HG03558 (cell line): ENCODE results near the gene KDM4E.
"Not testable (repeated sequence)": the region's sequence is repeated elsewhere in the genome, so short reads cannot be mapped to it uniquely, and the experiment has no call there.

ENCODE experiments used
- ATAC-seq: cut with Tn5 transposase; IDR thresholded peaks from one replicate; pipeline ENCODE4 v1.9.1; 2021; ENCODE audit warnings: moderate number of reproducible peaks; ENCODE audit not compliant: unreplicated experiment; ENCODE audit errors: extremely low read depth

KDM4E gene

DNA sequence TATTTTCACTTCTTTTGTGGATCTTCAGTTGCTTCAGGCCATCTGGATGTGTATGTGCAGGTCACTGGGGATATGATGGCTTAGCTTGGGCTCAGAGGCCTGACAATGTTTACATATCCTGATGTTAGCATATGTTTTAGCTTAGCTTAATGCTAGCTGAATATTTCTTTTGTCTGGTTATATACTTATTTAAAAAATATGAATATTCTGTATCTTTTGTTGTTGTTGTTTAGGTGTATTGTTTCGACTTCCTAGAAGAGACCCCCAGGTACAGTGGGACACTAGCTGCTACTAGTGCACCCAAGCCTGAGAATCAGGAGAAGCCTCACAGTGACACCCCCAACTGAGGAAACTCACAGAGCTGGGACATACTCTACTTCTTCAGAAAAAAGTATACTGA is at the start of gene KDM4E:
Gene KDM4E (plus strand): TSS at position 301 of the 400 bp plus-strand sequence. CDS start 300 bp downstream, outside the sequence.
- ATAC-seq, result no peak

DNA sequence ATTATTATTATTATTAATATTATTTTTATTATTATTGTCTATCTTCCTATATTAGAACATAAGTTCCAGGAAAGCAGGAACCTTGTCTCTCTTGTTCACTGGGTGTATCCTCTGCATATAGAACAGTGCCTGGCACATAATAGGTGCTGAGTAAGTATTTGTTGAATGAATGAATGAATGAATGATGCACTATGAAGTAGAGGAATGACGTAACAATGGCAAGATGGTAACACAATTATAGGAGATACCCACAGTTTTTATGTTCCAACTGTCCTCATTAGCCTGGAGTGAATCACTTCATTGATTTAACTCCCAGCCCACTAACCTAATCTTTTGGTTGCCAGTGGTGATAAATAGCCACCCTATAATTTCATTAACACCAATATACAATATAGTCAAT is 49.5 kb upstream of the KDM4E start:
- no peak for ATAC-seq

DNA sequence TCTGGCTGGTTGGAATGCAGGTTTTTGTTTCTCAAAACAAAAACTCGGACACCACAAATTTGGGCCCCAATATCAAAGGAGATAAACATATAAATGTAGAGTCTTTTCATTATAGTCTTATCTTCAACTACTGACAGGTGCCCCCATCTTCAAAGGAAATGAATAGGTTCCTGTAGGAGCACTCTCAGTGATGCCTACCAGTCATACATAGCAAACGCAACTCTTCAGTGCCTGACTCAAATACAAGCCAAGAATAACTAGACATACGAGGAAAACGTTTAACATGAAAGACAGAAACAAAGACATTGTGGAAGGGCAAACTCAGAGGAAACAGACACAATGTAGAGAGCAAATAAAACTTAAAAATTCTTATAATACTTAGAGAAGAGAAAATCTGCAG is 37.7 kb upstream of the KDM4E start:
- no peak for ATAC-seq

DNA sequence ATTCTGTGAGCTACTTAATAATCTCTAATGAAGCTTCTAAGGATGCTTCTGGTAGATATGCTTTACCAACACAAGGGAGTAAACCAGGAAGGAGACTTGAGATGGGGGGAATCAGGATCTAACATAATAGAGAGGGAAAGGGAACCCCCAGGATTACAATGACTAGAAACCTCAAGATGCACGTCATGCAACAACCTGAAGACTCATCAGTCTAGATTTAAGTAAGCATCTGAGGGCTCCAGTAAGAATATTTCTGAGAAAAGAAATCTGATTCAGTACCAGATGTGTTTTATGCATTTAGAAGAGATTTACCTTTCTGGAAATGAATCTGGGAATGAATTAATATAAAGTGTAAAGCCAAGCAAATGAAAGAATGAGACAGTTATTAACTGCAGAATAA is 36.3 kb upstream of the KDM4E start:
- no peak for ATAC-seq

DNA sequence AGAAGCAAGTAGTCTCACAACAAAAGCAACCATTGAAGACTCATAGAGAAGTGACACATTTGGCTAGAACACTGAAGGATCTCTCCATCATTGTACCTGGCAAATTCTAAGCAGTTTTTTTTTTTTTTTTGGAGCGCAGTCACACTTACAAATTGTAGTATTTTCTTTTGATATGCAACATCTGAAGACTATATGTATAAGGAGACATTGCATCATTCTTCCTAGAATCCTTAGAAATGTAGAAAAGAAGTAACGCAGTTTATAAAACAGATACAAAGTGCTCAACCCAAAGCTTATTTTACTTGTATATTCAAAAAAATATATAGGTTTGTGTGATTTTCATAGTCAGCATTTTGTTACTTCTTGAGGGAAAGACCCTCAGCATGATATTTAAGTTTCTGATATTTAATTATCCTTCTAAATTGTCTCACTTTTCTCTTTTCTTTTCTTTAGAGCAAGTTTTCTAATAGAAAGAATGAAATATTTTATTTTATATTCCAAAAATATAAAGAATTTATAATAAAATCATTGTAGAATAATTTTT is 31.6 kb upstream of the KDM4E start:
- ATAC-seq, result no peak

DNA sequence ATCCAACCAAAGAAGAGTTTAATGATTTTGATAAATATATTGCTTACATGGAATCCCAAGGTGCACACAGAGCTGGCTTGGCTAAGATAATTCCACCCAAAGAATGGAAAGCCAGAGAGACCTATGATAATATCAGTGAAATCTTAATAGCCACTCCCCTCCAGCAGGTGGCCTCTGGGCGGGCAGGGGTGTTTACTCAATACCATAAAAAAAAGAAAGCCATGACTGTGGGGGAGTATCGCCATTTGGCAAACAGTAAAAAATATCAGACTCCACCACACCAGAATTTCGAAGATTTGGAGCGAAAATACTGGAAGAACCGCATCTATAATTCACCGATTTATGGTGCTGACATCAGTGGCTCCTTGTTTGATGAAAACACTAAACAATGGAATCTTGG is 27.6 kb upstream of the KDM4E start:
- no peak for ATAC-seq

DNA sequence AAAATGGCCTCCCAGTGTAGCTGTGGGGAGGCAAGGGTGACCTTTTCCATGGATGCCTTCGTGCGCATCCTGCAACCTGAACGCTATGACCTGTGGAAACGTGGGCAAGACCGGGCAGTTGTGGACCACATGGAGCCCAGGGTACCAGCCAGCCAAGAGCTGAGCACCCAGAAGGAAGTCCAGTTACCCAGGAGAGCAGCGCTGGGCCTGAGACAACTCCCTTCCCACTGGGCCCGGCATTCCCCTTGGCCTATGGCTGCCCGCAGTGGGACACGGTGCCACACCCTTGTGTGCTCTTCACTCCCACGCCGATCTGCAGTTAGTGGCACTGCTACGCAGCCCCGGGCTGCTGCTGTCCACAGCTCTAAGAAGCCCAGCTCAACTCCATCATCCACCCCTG is 26.8 kb upstream of the KDM4E start:
- no peak for ATAC-seq

DNA sequence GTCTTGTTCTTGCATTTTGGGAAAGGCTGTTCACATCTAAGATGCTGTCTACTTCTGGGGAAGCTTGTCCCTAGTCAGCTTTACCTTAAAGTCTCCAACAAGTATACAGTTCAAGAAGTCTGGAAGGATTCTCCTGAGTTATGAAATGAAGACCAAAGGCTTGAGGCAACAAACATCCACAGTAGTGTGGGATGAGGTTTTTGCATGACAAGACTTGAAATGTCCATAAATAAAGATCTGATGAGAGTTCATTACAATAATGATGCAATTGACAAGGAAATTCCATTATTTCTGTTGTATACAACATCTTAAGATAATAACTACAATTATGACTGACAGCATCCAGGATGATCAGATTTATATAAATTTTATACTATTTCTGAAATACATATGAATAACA is 21.3 kb upstream of the KDM4E start:
- no peak for ATAC-seq

DNA sequence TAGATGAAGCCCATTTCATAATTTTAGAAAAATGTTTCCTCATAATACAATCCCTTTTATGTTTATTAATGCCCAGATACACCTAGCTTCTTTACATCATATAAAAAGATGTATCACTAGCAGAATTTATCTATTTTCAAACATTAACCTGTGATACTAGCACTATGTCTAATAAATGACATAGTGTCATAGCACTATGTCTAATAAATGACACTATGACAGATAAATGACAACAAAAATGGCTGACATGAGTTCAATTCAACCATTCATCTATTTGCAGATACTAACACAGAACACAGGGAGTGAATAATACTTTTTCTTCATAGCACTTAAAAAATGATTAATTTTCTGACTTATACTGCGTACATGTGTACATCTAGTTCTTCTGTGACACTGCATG is 19.4 kb upstream of the KDM4E start:
- no peak for ATAC-seq

DNA sequence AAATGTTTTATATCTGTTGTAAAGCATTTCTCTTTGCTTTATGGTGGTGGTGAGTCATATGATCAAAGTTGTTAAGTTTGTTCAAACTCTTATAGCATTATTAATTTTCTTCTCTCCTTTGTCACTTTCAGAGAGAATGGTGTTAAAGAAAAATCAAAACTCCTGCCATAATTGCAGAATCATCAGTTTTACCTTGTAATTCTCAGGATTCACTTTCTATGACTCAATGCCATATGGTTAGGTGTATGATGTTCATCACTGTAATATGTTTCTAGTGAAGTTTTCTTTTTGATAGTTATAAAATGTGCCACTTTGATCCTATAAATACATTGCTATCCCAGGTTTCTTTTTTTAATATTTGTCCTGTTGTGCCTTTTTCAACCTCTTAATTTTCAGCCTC is 13.7 kb upstream of the KDM4E start:
- ATAC-seq, result no peak

DNA sequence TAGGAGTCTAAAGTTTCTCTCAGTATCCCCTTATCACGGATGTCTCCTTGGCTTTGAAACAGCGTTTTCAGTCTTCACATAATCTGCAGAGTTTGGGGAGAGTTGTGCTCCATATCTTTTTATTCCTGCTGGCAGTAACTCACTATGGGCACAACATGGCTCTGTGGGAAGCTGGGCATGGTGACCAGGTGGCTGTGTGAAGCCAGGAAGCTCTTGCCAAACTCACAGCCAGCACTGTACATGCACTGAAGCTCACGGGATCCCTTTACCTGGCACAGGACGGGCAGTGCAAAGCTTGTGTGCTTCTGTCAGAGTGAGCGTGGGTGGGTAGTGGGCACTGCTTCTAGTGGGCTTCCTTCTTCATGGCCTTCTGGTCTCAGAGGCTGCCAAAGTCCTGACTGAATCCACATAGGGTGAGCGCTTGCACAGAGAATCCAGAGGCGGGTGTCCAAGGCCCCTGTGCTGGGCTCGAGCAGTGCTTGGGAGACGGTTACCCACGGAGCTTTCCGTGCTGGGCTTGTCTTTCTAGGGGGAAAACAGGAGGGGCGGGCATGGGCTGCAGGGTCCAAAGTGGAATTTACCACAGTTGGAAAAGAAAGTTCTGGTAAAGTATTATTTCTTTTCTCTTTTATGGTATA is 10.8 kb upstream of the KDM4E start:
- no peak for ATAC-seq

DNA sequence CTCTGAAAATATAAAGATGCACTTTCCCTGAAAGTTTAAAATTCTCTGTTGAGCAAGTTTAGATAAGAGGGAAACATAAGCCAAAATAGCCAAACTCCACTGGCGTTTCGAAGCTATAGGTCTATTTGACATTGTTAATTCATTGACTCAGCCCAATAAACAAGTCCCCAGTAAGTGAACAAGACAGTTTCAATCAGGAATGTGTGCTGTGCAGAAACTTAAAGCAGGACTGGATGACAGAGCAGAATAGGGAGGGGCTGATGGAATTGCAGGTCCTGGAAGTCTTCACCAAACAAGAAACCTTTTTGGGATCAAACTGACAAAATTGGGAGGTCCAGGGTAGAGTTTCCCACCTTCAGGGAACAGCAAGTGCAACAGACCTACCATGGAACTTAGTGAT is 8.9 kb upstream of the KDM4E start:
- ATAC-seq, result no peak

DNA sequence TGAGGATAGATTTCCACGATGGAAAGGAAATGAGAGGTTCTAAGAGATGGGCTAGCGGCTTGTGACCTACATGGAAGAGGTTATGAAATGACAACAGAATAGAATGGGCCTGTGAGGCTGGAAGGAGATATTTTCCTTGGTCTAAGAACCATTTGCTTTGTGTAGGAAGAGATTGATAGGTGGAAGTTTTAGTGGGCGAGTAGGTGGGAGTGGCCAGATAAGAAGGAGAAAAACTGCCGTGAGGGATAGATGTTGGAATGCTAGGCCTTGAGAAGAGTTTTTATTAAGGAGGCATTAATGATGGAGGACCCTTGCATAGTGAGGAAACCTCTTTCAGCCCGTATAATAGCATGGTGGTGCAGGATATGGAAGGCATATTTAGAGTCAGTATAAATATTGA is 3.6 kb upstream of the KDM4E start:
- ATAC-seq, result not testable (repeated sequence)

DNA sequence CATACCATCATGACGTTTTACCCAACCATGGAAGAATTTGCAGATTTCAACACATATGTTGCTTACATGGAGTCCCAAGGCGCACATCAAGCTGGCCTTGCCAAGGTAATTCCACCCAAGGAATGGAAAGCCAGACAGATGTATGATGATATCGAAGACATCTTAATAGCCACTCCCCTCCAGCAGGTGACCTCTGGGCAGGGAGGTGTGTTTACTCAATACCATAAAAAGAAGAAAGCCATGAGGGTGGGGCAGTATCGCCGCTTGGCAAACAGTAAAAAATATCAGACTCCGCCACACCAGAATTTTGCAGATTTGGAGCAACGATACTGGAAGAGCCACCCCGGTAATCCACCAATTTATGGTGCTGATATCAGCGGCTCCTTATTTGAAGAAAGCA is 536 bp downstream of the KDM4E start:
- ATAC-seq, result not testable (repeated sequence)

DNA sequence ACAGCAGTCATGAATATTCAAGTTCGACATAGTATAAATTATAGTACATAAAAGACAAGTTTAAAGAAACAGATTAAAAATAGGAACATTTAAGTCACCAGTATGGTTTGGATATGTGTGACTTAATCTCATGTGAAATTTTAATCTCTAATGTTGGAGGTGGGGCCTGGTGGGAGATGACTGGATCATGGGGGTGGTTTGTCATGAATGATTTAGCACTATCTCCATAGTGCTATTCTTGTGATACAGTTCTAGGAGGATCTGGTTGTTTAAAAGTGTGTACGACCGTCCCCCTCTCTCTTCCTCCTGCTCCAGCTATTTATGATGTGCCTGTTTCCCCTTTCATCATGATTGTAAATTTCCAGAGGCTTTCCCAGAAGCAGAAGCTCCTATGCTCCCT is 3.3 kb downstream of the KDM4E start:
- ATAC-seq, result no peak

DNA sequence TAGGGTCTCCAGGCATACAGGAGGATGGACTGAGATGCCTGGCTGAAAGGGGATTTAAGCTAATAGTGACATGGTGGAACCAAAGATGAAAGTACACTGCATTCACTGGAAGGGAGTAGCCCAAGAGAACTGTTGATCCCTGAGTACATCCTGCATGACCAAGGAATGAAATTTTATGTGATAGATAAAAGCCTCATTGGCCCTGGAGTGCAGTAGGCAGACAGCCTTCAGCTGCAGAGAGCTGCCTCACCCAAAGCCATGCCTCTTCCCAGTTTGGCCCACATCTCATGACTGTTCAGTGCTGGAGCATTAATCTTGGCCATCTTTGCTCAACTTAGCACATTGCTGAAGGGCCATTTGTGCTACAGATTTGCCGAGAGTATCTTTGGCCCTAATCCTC is 8.0 kb downstream of the KDM4E start:
- no peak for ATAC-seq

DNA sequence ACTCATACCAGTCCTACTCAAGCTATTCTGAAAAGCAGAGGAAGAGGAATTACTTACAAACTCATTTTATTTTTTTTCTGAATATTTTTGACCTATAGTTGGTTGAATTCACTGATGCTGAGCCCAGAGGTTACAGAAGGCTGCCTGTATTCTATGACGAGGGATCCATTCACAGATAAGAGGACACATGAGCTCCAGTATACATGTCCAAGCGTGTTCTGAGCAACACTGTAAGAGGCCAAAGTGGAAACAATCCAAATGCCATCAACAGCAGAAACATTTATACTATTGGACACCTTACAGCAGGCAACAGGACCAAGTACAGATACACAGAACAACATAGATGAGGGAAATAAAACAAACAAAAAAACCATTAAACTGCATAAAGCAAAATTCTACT is 10.3 kb downstream of the KDM4E start:
- no peak for ATAC-seq

DNA sequence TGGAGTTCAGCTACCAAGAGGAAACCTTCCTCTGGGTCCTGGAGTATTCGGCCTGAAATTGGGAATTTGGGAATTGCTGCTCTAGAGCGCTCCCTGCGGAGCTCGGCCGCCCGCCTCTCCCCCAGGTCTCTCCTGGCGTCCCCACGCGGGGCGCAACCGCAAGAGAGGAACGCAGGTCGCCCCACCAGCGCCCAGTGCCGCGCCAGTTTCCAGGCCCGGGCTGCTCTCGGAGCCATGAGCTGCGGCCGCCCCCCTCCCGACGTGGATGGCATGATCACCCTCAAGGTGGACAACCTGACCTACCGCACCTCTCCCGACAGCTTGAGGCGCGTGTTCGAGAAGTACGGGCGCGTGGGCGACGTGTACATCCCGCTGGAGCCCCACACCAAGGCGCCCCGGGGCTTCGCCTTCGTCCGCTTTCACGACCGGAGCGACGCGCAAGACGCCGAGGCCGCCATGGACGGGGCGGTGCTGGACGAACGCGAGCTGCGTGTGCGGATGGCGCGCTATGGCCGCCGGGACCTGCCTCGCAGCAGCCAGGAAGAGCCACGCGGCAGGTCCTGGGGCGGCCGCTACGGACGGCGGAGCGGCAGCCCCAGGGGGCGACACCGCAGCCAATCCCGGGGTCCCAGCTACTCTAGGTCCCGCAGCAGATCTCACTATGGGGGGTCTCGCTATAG is 12.4 kb downstream of the KDM4E start:
- not testable (repeated sequence) for ATAC-seq

DNA sequence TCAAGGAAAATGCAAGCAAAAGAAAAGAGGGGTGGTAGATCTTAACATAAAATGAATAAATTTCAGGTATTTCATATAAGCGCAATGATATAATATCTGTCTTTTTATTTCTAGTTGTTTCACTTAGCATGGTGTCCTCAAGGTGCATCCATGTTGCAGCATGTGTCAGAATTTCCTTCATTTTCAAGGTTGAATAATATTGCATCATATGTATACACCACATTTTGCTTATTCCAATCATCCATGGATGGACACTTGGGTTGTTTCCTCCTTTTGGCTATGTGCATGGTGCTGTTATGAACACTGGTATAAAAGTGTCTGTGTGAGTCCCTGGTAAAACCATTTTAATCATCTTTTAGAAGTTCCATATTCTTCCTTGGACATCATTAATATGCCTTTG is 17.2 kb downstream of the KDM4E start:
- ATAC-seq, result no peak

DNA sequence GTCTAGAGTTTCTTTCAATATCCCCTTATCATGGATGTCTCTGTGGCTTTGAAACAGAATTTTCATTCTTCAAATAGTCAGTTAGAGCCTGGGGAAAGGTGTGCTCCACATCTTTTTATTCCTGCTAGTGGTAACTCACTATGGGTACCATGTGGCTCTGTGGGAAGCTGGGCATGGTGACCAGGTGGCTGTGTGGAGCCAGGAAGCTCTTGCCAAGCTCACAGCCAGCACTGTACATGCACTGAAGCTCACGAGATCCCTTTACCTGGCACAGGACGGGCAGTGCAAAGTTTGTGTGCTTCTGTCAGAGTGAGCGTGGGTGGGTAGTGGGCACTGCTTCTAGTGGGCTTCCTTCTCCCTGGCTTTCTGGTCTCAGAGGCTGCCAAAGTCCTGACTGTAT is 17.8 kb downstream of the KDM4E start:
- no peak for ATAC-seq

DNA sequence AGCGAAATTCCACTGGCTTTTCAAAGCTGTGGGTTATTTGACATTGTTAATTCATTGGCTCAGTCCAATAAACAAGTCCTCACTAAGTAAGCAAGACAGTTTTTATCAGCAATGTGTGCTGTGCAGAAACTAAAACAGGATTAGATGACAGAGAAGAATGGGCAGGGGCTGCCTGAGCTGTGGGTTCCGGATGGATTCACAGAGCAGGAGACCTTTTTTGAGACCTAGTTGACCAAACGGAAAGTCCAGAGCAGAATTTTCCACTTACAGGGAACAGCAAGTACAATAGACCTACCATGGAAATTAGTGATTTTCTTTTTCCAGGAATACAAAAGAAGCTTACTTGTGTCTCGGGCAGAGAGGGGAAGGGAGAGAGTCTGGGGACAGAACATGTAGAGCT is 19.0 kb downstream of the KDM4E start:
- ATAC-seq, result no peak

DNA sequence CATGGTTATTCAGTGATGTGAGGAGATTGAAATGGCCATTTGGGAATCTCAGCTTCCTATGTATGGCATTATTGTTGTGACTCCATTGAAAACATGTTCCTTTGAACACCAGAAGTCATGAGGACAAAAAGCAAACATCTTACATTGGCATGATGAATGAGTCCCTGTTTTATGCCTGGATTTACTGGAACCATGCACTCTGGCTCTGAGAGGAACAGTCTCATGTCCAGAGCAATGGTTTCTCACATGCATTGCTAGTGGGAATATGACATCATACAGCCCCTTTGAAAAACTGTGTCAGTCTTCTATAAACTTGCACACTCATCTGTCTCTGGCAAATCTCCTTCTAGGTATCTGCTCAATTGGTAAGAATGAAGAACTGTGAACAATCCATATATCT is 20.8 kb downstream of the KDM4E start:
- ATAC-seq, result no peak
